Gastroesophageal sphincter (tissue), 4 donors: ENCODE measurements around the gene RAPGEF2. TPM values are rescaled to one million over a fixed set of nuclear protein-coding genes. Genes with fewer than 3 reads are reported as not detected.

Experiments used
- ATAC-seq: fragments of 150-250 bp; one replicate; pipeline ENCODE4 v1.9.1; 2016; ENCODE audit warnings: mild to moderate bottlenecking, moderate library complexity
- H3K27ac ChIP-seq, 4 donors: fragments of 200-600 bp; sonication (generic) in 3 of 4; 1 replicate in 3 of 4; 2 replicates in 1 of 4; pipeline ENCODE4 v1.5.1; 2016 to 2019
- H3K27me3 ChIP-seq: fragments of 200-600 bp; sonication (generic); one replicate; pipeline ENCODE4 v1.5.1; 2019
- H3K36me3 ChIP-seq, 2 donors: fragments of 200-600 bp; sonication (generic); one replicate each; pipeline ENCODE4 v1.5.1; 2019; ENCODE audit warnings: control low read depth in 1 of 2
- H3K4me1 ChIP-seq, 3 donors: fragments of 200-600 bp; sonication (generic); 1 replicate in 2 of 3; 2 replicates in 1 of 3; pipeline ENCODE4 v1.5.1; 2016 to 2019; ENCODE audit warnings: control low read depth in 2 of 3
- H3K4me3 ChIP-seq, 2 donors: fragments of 200-600 bp; sonication (generic); one replicate each; pipeline ENCODE4 v1.5.1; 2019; ENCODE audit warnings: mild to moderate bottlenecking in 1 of 2, moderate library complexity in 1 of 2
- H3K9me3 ChIP-seq, 3 donors: fragments of 200-600 bp; sonication (generic); one replicate each; pipeline ENCODE4 v1.5.1; 2017 to 2019; ENCODE audit warnings: control low read depth in 2 of 3
- EP300 ChIP-seq: sonication (generic); formaldehyde crosslinking; IDR thresholded peaks from one replicate; pipeline ENCODE4 v1.6.1; 2017; ENCODE audit warnings: antibody characterized with exemption, mild to moderate bottlenecking
- POLR2A ChIP-seq, 2 donors: fragments of 450-650 bp; IDR thresholded peaks; one replicate each; pipeline ENCODE4 v1.6.1; 2017; ENCODE audit warnings: antibody characterized with exemption in 2 of 2, mild to moderate bottlenecking in 2 of 2, moderate library complexity in 1 of 2
- POLR2AphosphoS5 ChIP-seq: sonication (generic); formaldehyde crosslinking; IDR thresholded peaks from one replicate; pipeline ENCODE4 v1.6.1; 2017; ENCODE audit warnings: antibody characterized with exemption
- WGBS, 2 donors: methylation state at CpG; one replicate each; pipeline ENCODE4 v1.1.5; 2018; ENCODE audit warnings: low coverage in 1 of 2; 5-methylcytosine and 5-hydroxymethylcytosine counted together
- total RNA-seq, 4 donors: library from RNA; depleted of rRNA; stranded (reverse); fragments of >200 nt; gene quantifications; one replicate each; pipeline ENCODE4 v1.1.0, GENCODE V29; 2016
- TF ChIP-seq, protein P1 (sequence below), 4 experiments: fragments of 200-600 bp in 2 of 4; fragments of 450-650 bp in 2 of 4; sonication (generic) in 1 of 4; IDR thresholded peaks; one replicate each; pipeline ENCODE4 v1.5.1; 2017 to 2019; ENCODE audit warnings: antibody characterized with exemption in 4 of 4, mild to moderate bottlenecking in 2 of 4, moderate library complexity in 2 of 4

The RAPGEF2 gene
- total RNA-seq, 4 donors from 2014 or later: 49.5 to 67.5 (median 60.9) TPM

DNA sequence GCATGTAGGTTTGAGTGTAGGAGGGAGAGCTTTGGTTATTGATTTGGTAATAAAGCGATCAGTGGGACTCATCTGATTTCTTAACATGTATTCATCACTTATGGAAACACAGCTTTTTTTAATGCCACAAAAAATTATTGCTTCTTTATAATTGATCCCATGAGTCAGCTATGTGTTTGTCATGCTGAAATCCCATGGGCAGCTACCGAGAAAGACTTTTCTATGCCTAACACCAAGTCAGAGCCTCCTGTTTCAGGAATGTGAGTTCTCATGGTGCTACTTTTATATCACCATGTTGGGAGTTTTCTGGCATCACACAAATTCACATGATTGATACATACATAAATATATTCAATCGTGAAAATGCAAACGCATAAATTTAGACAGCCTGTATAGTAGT lies 165.7 kb downstream of the RAPGEF2 start:
- H3K9me3 ChIP-seq: no peaks in the 10 kb centered on the region
- no peaks in the 10 kb centered on the region for H3K27me3 ChIP-seq
- peak overlapping the region in 1 of 2 donors; percentile 6 for H3K4me3 ChIP-seq
- peaks cover 8 to 44% (median 20%) of the 10 kb centered on the region in 3 donors for H3K4me1 ChIP-seq
- H3K27ac ChIP-seq: no peak overlapping the region
- WGBS, 2 donors: 69 to 73% methylated on average over 4 of the region's 4 CpGs
- TF ChIP-seq, protein P1, sequence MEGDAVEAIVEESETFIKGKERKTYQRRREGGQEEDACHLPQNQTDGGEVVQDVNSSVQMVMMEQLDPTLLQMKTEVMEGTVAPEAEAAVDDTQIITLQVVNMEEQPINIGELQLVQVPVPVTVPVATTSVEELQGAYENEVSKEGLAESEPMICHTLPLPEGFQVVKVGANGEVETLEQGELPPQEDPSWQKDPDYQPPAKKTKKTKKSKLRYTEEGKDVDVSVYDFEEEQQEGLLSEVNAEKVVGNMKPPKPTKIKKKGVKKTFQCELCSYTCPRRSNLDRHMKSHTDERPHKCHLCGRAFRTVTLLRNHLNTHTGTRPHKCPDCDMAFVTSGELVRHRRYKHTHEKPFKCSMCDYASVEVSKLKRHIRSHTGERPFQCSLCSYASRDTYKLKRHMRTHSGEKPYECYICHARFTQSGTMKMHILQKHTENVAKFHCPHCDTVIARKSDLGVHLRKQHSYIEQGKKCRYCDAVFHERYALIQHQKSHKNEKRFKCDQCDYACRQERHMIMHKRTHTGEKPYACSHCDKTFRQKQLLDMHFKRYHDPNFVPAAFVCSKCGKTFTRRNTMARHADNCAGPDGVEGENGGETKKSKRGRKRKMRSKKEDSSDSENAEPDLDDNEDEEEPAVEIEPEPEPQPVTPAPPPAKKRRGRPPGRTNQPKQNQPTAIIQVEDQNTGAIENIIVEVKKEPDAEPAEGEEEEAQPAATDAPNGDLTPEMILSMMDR (IDR thresholded peaks at IDR 0.05): no peak
- no peak for ATAC-seq
- H3K36me3 ChIP-seq: no peaks in the 10 kb centered on the region

- ATAC-seq: no peak
- TF ChIP-seq POLR2AphosphoS5: no peak
- TF ChIP-seq, protein P1 (IDR thresholded peaks at IDR 0.05): no peak
- Histone ChIP-seq H3K36me3 (no peaks in the 10 kb centered on the region), H3K4me1 (peaks cover 8 to 49% (median 23%) of the 10 kb centered on the region in 3 donors), H3K4me3 (peak overlapping the region in 1 of 2 donors; percentile 6), H3K27ac (no peak overlapping the region), H3K9me3 (no peaks in the 10 kb centered on the region), H3K27me3 (no peaks in the 10 kb centered on the region)
- WGBS, 2 donors: 82 to 93% methylated on average over 9 to 10 of the region's 10 CpGs
Observed at GRCh38 chr4:159269116-159269515, 166.2 kb downstream of the RAPGEF2 start.

GRCh38 chr4:159269956-159270355 lies 167.1 kb downstream of the RAPGEF2 start:
- H3K4me1 ChIP-seq: peaks cover 8 to 49% (median 23%) of the 10 kb centered on the region in 3 donors
- no peak overlapping the region for H3K4me3 ChIP-seq
- ATAC-seq: no peak
- TF ChIP-seq, protein P1 (IDR thresholded peaks at IDR 0.05): no peak
- TF ChIP-seq EP300 (no peak), POLR2A (IDR thresholded peaks at IDR 0.05) (no peak), POLR2AphosphoS5 (no peak)
- no peaks in the 10 kb centered on the region for H3K9me3 ChIP-seq
- no peaks in the 10 kb centered on the region for H3K27me3 ChIP-seq
- no peaks in the 10 kb centered on the region for H3K36me3 ChIP-seq
- no peak overlapping the region for H3K27ac ChIP-seq

DNA sequence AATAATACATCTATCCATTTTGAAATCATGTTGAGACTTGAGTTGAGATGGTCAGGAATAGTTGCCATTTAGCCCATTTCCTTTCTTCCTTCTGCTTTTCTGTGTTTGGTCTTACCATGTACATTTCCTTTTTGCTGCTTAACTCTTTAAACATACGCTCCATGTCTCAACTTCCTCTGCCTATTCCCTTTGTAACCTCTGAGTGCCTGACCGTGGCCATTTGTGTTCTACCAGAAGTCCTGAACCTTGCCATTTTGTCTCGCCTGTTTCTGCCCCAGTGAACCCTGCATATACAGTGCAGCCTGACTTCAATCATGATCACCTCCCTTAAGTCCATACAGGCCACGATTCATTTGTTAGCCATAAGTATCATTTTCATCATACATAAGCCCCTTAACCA lies 169.0 kb downstream of the RAPGEF2 start:
- WGBS, 2 donors: 67 to 68% methylated on average over 3 to 4 of the region's 4 CpGs

More for the DNA sequence above, 169.0 kb downstream of the RAPGEF2 start:
- peak; percentile 19 for ATAC-seq
- H3K4me3 ChIP-seq: no peak overlapping the region
- no peak for TF ChIP-seq POLR2AphosphoS5
- TF ChIP-seq, protein P1 (IDR thresholded peaks at IDR 0.05): no peak
- TF ChIP-seq POLR2A (IDR thresholded peaks at IDR 0.05): no peak
- no peak for TF ChIP-seq EP300
- H3K4me1 ChIP-seq: peaks cover 6 to 37% (median 20%) of the 10 kb centered on the region in 3 donors
- H3K9me3 ChIP-seq: no peaks in the 10 kb centered on the region
- no peaks in the 10 kb centered on the region for H3K36me3 ChIP-seq
- peak overlapping the region in 1 of 4 donors; percentile 25 for H3K27ac ChIP-seq
- H3K27me3 ChIP-seq: no peaks in the 10 kb centered on the region
